Activated CD4-positive, alpha-beta T cell treated with anti-CD3 and anti-CD28 coated beads for 4 hours (primary cell): ENCODE measurements around the gene ZSCAN25.
"Not testable (repeated sequence)": the region's sequence is repeated elsewhere in the genome, so short reads cannot be mapped to it uniquely, and the experiment has no call there.

ENCODE experiments used
- DNase-seq, 2 donors: peaks; one replicate each; pipeline ENCODE4 v3.0.0-alpha.2; 2020

Gene ZSCAN25

DNA sequence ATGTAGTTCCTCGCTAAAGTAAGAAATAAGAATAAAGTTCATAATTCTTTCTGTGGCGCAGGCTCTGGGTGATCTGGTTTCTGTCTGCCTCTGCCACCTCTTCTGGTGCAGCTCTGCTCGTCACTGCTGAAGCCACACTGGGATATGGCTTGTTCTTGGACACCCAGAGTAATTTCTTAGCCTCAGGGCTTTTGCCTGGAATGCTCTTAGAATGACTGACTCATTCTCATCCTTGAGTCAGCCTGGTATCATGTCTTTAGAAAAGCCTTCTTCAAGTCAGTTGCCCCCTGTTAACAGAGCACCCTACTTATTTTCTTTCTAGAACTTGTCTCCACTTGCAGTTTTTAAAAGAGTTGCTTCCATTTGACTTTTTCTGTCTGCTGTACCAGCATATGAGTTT, 2.0 kb downstream of the ZSCAN25 start:
- no peak for DNase-seq

DNA sequence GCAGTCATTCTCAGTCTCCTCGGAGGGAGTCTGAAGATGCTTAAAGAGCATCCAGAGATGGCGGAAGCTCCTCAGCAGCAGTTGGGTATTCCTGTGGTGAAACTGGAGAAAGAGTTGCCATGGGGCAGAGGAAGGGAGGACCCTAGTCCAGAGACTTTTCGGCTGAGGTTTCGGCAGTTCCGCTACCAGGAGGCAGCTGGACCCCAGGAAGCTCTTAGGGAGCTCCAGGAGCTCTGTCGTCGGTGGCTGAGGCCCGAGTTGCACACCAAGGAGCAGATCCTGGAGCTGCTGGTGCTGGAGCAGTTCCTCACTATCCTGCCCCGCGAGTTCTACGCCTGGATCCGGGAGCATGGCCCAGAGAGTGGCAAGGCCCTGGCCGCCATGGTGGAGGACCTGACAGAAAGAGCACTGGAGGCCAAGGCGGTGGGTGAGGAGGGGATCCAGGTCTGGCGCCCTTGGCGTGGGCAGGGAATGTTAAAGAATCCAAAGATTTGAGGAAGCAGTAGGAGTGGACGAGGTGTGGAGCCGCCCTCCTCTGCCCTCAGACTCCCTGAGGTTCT, 2.9 kb downstream of the ZSCAN25 start:
- DNase-seq: no peak

DNA sequence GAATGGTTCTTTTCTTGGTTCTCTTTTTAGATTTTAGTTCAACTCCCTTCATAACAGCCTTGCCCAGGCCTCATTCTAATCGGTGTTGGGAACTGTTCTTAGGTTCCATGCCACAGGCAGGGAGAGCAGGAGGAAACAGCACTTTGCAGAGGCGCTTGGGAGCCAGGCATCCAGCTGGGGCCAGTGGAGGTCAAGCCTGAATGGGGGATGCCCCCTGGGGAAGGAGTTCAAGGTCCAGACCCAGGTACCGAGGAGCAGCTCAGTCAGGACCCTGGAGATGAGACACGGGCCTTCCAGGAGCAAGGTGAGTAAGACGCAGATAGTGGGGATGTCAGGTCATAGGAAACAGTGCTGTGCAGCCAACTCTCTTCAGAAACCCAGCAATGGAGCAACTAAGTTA, 4.5 kb downstream of the ZSCAN25 start:
- no peak for DNase-seq

DNA sequence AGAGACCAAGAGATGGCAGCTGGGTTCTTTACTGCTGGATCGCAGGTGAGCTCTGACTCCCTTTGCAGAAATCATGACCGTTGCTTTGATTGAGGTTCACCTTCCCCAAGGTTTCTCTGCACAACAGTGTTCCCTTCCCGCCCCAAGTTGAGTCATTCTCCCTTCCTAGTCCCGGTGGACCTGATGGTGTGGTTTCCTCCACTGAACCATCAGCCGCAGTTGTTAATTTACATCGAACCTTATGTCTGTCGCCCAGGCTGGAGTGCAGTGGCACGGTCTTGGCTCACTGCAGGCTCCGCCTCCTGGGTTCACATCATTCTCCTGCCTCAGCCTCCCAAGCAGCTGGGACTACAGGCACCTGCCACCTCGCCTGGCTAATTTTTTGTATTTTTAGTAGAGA, 5.8 kb downstream of the ZSCAN25 start:
- DNase-seq: no peak

DNA sequence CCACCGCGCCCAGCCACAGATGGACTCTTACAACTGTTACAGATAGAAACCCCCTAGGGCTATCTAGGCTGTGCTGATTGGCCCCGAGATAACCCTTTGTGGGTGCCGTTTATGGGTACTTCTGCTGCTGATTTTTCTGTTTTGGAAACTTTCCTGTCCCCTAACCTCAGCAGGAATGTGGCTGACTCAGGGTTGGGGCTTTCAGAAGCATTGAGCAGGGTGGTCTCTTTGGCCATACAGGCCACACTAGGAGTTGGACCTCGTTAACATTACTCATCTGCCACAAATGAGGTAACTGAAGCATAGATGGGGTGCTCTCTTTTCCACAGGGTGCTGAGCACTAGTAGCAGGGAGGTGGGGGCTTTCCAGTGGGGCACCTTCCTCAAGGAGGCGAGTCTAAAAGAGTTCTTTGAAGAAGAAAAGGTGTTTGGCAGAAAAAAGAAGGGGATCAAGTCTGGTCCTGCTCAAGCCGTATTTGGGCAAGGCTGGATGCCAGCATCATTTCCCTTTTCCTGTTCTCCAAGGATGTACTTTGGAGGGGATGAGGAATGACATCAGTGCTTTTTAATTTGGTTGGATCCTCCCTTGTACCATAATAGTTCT, 6.4 kb downstream of the ZSCAN25 start:
- no peak for DNase-seq

DNA sequence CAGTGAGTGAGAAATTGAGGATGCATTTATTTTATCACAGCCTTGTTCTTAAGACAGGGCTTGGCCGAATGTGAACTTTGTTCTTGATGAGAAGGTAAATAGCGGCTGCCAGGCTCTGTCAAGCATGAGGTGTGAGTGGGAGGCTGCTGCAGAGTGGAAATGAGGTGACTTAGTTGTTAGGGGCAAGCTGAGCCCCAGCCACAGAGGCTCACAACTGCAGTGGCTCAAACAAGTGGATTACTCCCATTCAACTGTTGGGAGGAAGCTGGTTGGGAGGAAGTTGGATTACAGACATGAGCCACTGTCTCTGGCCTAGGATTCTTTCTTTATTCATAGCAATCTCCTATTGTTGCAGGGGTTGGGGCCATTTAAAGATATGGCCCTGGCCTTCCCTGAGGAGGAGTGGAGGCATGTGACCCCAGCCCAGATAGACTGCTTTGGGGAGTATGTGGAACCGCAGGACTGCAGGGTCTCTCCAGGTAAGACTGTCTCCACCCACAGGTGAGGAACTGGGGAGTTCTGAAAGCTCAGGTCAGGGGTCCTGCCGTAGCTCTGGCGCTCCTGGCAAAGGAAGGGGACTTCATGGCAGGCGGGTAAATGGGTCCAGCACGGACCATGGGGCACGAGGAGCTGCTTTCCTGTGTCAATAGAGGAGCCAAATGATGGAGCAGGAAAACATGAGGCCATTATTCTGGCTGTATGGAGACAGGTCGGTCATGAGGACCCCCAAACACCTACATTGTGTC, 7.1 kb downstream of the ZSCAN25 start:
- peak in 1 of 2 donors; percentile 16 for DNase-seq

DNA sequence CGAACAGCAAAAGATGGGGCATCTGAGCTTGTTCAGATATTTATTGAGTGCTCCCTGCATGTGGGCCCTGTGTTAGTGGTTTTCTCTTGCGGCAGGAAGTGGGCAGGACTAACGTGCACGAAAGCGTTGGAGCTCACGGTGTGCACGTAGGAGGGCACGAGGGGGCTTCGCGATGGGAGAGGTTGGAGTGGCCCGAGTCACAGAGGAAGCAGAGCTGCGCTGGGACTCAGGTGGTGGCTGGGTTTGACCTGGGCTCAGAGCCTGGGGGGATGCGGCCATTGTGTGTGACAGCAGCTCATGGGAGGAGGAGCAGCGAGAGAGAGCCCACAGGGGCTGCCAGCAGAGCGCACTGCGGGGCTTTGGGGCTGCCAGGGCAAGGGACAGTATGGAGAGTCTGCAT, 7.7 kb downstream of the ZSCAN25 start:
- DNase-seq: peak; percentile 45 to 53

DNA sequence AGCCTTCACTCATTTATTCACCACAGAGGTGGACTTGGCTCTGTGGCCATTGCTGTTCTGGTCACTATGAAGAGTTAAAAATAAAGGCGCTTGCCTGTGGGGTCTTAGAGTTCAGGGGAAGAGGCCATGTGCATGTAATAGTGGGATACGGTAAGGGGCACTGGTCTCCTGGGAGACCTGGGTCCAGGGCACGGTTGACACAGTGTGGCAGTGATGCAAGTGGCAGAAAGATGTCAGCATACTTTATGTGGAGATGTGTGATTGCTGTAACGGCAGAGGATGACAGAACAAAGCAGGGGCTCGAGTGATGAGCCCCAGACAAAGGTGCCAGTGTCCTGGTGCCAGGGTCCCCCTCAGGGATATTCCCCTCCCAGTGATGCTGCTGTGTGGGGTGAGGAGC, 8.6 kb downstream of the ZSCAN25 start:
- DNase-seq: no peak

DNA sequence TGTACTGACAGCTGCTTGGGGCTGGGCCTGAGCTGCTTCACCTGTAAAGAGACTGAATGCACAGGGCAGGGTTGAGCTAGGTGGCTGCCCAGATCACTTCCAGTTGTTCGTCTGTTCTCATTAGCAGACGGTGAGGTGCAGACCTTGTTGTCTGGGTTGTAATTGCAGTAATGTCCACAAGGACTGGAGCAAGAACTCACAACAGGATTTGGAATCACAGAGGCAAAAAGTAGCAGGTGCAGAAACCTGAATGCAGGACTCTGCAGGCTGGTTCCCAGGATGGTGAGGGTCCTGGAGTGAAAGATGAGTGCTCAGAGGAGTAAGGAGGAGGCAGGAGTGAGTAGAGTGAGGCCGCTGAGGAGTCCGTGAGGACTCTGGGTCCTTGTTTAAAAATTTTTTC, 9.2 kb downstream of the ZSCAN25 start:
- no peak for DNase-seq

DNA sequence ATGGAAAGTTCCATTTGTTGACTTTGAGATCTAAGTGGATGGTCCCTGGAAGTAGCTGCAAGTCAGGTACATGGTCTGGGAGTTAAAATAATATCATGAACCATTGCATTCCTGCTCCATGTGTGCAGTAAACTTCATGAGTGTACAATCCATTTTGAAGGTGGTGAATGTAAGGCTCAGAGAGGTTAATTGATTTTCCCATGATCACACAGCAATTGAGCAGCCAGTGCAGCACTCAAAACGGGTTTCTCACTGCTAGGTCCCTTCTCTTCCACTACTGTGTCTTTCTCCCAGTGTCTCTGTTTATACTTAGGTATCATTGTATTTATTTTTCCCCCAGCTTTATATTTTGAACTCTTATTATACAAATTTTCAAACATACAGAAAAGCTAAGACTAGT, 9.9 kb downstream of the ZSCAN25 start:
- no peak for DNase-seq

DNA sequence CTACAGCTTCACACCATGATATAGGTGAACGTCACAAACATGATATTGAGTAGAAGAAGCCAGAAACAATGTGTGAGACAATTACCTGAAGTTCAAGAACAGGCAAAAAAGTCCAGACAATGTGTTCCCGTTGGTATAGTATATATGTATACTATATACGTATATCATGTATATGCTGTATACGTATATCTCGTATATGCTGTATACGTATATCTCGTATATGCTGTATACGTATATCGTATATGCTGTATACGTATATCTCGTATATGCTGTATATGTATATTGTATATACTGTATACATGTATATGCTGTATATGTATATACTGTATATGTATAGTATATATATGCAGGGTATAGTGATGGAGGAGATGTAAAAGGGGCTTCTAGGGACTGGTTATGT, 10.8 kb downstream of the ZSCAN25 start:
- DNase-seq: no peak

DNA sequence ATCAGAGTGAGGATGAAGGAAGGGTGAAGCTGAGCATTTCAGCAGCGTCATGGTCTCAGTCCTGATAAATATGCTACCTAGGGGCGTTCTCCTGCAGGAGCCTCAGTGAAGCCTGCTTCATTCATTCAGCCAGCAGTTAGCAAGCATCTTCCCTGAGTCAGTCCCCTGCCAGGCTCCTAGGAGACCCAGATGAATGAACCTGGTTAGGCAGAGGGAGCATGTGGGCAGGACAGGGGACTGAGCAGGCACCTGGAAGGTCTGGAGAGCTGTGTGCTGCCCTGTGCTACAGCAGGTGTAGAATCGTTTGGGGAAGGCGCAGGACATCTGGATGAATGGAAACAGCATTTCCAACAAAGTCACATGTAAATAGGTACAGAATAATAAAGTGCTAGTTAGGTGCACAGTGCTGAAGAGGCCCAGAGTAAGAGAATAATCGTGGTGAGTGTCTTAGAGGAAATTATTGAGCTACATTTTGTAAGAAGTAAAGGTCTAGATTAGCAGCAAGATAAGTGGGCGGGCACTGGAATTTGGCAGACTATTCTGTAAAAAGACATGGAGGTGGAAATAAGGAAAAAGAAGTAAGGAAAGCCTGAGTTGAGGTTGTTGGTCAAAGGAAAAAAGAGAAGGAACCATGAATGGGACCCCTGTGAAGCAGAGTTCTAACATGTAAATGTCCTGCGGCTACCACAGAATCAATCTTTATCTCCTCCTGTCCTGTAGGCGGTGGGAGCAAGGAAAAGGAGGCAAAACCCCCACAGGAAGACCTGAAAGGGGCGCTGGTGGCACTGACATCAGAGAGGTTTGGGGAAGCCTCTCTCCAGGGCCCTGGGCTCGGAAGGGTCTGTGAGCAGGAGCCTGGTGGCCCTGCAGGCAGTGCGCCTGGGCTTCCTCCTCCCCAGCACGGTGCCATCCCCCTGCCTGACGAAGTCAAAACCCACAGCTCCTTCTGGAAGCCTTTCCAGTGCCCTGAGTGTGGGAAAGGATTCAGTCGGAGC, 12.0 kb downstream of the ZSCAN25 start:
- no peak for DNase-seq

DNA sequence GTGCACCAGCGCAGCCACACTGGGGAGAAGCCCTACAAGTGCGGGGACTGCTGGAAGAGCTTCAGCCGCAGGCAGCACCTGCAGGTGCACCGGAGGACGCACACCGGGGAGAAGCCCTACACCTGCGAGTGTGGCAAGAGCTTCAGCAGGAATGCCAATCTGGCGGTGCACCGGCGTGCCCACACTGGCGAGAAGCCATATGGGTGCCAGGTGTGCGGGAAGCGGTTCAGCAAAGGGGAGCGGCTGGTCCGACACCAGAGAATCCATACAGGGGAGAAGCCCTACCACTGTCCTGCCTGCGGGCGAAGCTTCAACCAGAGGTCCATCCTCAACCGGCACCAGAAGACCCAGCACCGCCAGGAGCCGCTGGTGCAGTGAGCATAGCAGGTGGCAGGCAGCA, 12.9 kb downstream of the ZSCAN25 start:
- DNase-seq: no peak

DNA sequence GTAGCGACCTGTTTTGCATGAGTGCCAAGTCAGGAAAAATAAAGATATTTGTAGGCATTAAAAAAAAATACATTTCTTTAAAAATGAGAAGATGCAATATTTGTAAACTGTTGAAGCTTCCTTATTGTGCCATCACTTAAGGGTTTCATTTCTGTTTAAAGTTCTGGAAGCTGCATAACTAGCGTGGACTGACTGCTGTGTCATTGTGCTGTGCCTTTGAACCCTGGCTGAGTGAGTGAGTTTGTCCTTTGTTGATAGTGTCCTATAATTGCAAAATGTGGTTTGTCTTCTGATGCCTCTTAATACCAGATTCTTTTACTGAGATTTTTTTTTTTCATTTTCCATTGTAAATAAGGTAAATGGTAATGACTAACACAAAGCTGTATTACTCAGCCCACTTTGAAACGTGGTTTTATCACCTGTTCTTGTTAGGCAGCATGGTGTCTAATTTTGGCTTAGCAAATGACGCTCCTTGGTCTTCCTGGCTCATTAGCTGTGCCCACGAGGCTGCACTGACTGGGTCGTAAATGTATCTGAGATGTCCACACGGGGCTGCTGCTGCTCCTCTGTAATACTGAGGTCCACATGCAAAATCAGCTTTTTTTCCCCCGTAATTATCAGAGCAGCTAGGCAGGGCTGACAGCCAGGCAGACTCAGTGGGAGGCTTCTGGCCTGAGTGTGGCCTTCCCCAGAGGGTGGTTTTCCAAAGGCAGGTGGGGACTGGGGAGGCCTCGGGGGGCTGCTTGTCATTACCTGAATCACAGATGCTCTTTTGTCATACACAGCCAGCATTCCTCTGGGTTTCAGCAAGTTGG, 14.8 kb downstream of the ZSCAN25 start:
- DNase-seq: no peak

DNA sequence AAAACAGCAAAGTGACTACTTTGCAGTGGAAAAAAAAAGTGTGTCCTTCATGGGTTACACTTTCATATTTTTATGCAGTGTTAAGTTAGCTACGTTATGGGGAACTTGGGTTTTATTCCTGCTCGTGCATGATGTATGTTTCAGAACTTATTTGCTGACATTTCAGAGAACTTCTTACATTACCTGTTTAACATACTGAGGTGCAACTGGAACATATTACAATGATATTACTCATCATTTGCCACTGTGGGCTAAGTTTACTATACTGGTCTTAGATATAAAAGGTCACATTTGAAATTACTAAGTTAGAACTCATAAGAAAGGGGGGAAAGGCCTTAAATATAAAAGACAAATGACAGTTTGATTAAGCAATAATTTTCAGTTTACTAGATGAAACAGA, 20.7 kb downstream of the ZSCAN25 start:
- DNase-seq: not testable (repeated sequence)

DNA sequence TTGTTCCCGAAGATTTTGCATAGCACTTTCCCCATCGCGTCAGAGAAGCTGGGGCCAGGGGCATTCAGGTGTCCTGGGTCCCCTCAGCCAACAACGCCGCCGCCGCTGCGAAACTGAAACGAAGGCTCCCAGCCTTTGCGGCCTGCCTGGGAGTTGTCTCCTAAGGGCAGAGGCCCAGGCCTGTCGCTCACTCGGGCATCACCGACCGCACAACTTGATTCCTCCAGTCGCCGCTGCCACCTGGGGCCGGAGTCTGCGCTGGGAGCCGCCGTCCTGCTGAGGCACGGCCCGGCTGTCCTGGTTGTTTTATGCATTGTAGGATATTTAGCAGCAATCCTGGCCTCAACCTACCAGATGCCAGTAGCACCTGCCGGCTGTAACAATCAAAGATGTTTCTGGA, 22.0 kb downstream of the ZSCAN25 start:
- no peak for DNase-seq

DNA sequence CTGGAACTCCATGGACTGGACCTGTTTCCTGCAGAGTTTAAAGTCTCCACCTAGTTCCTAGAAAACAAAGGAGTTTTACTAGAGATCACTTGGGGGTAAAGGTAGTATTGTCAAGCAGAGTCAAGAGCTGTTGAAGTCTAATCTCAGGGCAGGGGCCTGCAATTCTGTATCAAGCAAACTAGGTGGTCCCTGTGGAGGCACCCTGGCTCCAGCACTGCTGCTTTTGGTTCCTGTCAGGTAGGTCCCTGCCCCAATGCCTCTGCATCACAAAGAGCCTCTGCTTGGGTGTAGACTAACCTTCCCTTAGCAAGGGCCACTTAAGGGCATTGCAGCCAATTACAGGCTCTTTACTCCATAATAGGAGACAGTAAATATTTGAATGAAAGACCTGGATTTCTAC, 22.5 kb downstream of the ZSCAN25 start:
- no peak for DNase-seq

DNA sequence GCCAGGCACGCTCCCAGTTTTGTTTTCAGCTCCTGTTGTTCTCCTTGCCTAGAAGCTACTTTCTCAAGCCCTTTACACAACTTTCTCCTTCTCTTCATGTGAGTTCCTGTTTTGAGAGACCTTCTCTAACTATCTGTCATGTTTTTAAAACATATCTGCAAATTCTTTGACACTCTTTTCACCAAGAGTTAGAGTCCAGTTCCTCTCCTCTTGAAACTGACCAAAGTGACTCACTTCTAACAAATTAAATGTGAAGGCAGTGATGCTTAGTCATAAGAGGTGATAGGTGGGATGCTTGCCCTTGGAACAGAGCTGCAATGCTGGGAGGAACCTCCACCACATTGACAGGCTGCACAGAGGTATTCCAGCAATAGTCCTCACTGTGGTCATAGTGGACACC, 25.3 kb downstream of the ZSCAN25 start:
- DNase-seq: no peak

DNA sequence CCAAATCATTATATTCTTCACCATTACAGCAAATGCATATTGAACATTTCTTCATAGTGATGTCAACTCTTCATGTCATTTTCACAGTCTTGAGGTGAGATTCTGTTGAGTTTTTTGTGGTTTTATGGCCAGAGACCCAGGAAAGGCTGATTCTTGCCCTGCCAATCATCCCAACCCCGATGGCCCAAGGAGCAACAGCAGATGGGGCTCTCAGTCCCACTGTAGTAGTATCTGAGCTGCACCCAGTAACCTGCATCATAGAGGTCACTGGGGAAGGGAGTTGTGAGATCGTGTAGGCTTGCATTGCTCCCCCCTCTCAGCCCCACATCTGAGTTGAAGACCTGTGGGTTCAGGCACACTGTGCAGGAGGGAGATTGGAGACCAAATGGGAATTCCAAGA, 26.7 kb downstream of the ZSCAN25 start:
- DNase-seq: no peak

DNA sequence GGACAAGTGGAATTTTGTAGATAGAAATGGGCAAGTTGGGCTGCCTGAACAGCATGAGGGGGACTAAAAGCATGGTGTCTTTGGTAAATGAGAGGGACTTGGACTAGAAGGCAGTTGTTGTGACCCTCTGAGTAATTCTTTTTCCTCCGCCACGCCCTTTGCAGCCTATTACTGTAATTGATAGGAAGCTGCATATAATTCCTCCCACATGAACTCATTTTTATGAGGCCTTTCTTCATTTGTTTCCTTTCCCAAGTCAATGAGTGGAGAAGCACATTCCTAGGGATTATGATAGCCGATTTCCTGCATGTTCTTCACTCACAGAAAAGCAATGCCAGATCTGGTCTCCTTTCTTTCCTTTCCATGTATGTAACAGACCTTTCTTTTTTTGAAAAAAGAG, 27.7 kb downstream of the ZSCAN25 start:
- no peak for DNase-seq

DNA sequence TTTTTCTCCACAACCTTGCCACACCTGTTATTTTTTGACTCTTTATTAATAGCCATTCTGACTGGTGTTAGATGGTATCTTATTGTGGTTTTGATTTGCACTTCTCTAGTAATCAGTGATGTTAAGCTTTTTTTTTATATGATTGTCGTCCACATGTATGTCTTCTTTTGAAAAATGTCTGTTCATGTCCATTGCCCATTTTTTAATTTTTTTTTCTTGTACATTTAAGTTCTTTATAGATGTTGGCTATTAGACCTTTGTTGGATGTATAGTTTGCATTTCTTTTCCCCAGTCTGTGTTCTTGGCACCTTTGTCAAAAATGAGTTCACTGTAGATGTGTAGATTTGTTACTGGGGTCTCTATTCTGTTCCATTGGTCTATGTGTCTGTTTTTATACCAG, 28.8 kb downstream of the ZSCAN25 start:
- no peak for DNase-seq

DNA sequence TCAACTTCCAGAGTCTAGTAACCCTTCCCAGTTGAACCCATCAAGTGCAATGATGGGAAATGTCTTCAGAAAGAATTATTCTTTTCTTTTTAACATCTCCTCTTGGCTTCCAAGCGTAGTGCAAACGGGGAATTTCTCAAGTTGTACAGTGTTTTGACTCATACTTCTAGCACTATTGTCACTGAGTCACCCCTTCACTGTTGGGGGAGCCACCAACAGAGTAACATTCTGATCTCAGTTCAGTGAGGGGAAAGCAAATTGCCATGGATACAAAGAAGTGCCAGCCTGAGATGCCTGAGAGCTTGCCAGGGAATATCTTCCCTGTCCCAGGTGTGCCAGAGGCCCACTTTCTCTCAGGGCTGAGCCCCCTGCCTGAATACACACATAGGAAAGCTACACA, 32.1 kb downstream of the ZSCAN25 start:
- no peak for DNase-seq

DNA sequence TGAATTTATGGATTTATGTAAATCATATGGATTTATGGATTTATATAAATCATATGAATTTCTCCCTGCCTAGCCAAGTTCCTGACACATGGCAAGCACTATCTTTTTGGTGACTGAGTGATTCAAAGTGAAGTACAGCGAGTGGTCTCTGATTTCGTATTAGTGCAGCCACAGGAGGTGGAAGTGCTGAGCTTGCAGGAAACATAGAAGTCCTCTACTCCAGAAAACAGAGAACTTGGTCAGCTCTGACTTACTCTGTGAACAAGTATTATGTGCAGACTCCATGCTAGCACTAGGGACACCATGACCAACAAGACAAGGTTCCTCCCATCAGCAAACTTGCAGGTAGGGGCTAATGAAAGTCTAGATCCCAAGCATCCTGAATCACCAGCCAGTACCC, 34.5 kb downstream of the ZSCAN25 start:
- DNase-seq: no peak
